K562 (cell line): ENCODE measurements around the gene NECTIN4. TPM values are rescaled to one million over a fixed set of nuclear protein-coding genes. Genes with fewer than 3 reads are reported as not detected.
A peak's percentile ranks its signal among the peaks of the same experiment; 100 is the strongest.

Experiments used
- ARID3B ChIP-seq: fragments of 250-450 bp; sonication (Bioruptor Pico); IDR thresholded peaks from 2 replicates; pipeline ENCODE4 v1.4.0; 2020; ENCODE audit warnings: borderline replicate concordance
- ARID4B ChIP-seq: sonication (generic); formaldehyde crosslinking; IDR thresholded peaks from 2 replicates; pipeline ENCODE4 v1.8.0; 2022; ENCODE audit warnings: mild to moderate bottlenecking, missing genetic modification reagents
- C11orf30 ChIP-seq: fragments of 450-650 bp; IDR thresholded peaks from 2 replicates; pipeline ENCODE4 v1.6.1; 2016; ENCODE audit warnings: low read depth, mild to moderate bottlenecking
- CBX1 ChIP-seq: sonication (generic); IDR thresholded peaks from 2 replicates; pipeline ENCODE4 v1.6.1; 2016; ENCODE audit warnings: antibody characterized with exemption, low read depth, mild to moderate bottlenecking
- FIP1L1 ChIP-seq: fragments of 200-400 bp; formaldehyde crosslinking; IDR thresholded peaks from 2 replicates; pipeline ENCODE4 v1.6.1; 2018; ENCODE audit warnings: mild to moderate bottlenecking, low read depth, low read length; ENCODE audit not compliant: poor library complexity, severe bottlenecking
- FOXA1 ChIP-seq: fragments of 450-650 bp; IDR thresholded peaks from 2 replicates; pipeline ENCODE4 v1.6.1; 2016; ENCODE audit warnings: mild to moderate bottlenecking, borderline replicate concordance
- HEY1 ChIP-seq: fragments of 250-450 bp; sonication (Bioruptor Pico); IDR thresholded peaks from 2 replicates; pipeline ENCODE4 v1.5.0; 2020; ENCODE audit warnings: mild to moderate bottlenecking, moderate library complexity, borderline replicate concordance
- LARP7 ChIP-seq: fragments of 450-650 bp; IDR thresholded peaks from 2 replicates; pipeline ENCODE4 v1.6.1; 2016
- MAZ ChIP-seq, 2 experiments: fragments of 450-650 bp in 1 of 2; sonication (generic) in 1 of 2; formaldehyde crosslinking; IDR thresholded peaks in 1 of 2; conservative IDR thresholded peaks in 1 of 2; 2 replicates each; pipeline versions ENCODE4 v1.4.0 to v1.5.0; 2020; ENCODE audit warnings: mild to moderate bottlenecking in 1 of 2, missing genetic modification reagents in 1 of 2
- MXD1 ChIP-seq: fragments of 250-450 bp; sonication (Bioruptor Pico); IDR thresholded peaks from 2 replicates; pipeline ENCODE4 v1.8.0; 2021; ENCODE audit warnings: borderline replicate concordance, mild to moderate bottlenecking, moderate library complexity; ENCODE audit not compliant: poor library complexity, severe bottlenecking
- NCOR1 ChIP-seq: fragments of 450-650 bp; IDR thresholded peaks from 2 replicates; pipeline ENCODE4 v1.6.1; 2016; ENCODE audit warnings: mild to moderate bottlenecking, moderate library complexity
- NR2C1 ChIP-seq, 2 experiments: fragments of 450-650 bp; IDR thresholded peaks; 2 replicates each; pipeline ENCODE4 v1.6.1; 2017; ENCODE audit warnings: mild to moderate bottlenecking in 2 of 2, antibody characterized with exemption in 1 of 2, inconsistent platforms in 1 of 2, missing compliant biosample characterization in 1 of 2, missing genetic modification characterization in 1 of 2
- OTX1 ChIP-seq: fragments of 450-650 bp; formaldehyde crosslinking; IDR thresholded peaks from 2 replicates; pipeline ENCODE4 v1.4.0; 2022; ENCODE audit warnings: mild to moderate bottlenecking
- PCBP1 ChIP-seq: fragments of 200-400 bp; formaldehyde crosslinking; IDR thresholded peaks from 2 replicates; pipeline ENCODE4 v1.6.1; 2018; ENCODE audit warnings: mild to moderate bottlenecking, low read depth, low read length; ENCODE audit not compliant: poor library complexity, severe bottlenecking
- RBM39 ChIP-seq: fragments of 200-400 bp; formaldehyde crosslinking; optimal IDR thresholded peaks from 2 replicates; pipeline ENCODE3; 2018; ENCODE audit warnings: low read depth, low read length
- SIRT6 ChIP-seq: IDR thresholded peaks from one replicate; pipeline ENCODE4 v1.6.1; 2012; ENCODE audit warnings: low read depth, mild to moderate bottlenecking, control low read depth, inconsistent platforms, low read length, moderate library complexity
- STAT5B ChIP-seq: fragments of 250-450 bp; sonication (Bioruptor Pico); IDR thresholded peaks from 2 replicates; pipeline ENCODE4 v1.8.0; 2021; ENCODE audit warnings: mild to moderate bottlenecking, inconsistent platforms
- U2AF2 ChIP-seq: fragments of 200-400 bp; formaldehyde crosslinking; optimal IDR thresholded peaks from 2 replicates; pipeline ENCODE3; 2017; ENCODE audit warnings: low read depth, mild to moderate bottlenecking, low read length
- ZKSCAN8 ChIP-seq: fragments of 200-800 bp; sonication (Bioruptor generic); IDR thresholded peaks from 2 replicates; pipeline ENCODE4 v1.6.1; 2016; ENCODE audit warnings: missing genetic modification characterization, missing compliant biosample characterization
- ZNF445 ChIP-seq: fragments of 250-450 bp; sonication (Bioruptor Pico); IDR thresholded peaks from 2 replicates; pipeline ENCODE4 v1.4.0; 2020; ENCODE audit warnings: low read depth, mild to moderate bottlenecking, moderate library complexity
- ZSCAN32 ChIP-seq: fragments of 450-650 bp; formaldehyde crosslinking; IDR thresholded peaks from 2 replicates; pipeline ENCODE4 v1.4.0; 2020; ENCODE audit warnings: mild to moderate bottlenecking, moderate library complexity
- polyA plus RNA-seq, 8 experiments: library from polyadenylated mRNA; depleted of rRNA in 4 of 8; stranded (reverse) in 5 of 8; unstranded in 3 of 8; fragments of >200 nt; fragmentation: Nextera tagmentation in 2 of 8; fragmentation: Illumina TruSeq in 1 of 8; extraction: Ambion mirVana in 2 of 8; extraction: Trizol in 1 of 8; gene quantifications; 2 replicates each; pipeline versions ENCODE4 v1.2.1 to v1.2.3, GENCODE V29; 2011 to 2014; ENCODE audit warnings: inconsistent platforms in 1 of 8, missing spikeins in 1 of 8
- total RNA-seq, 7 experiments: library from RNA; depleted of rRNA in 6 of 7; stranded (reverse); fragments of >200 nt in 6 of 7; fragmentation: Illumina TruSeq in 2 of 7; extraction: Trizol in 2 of 7; gene quantifications; 2 replicates each; pipeline versions ENCODE4 v1.2.1 to v1.2.3, GENCODE V29; 2011 to 2021; ENCODE audit warnings: low replicate concordance in 1 of 7

NECTIN4 gene
- total and polyA plus RNA-seq, 9 of the 15 experiments (the other 6 are each of a cell fraction or from before 2014, with no cell fraction given): 0.01 to 0.09 TPM; not detected in 7

- 0 out of 2 replicates have a peak, but pooled peaks have one; percentile 68 for TF ChIP-seq HEY1 (CRISPR knock-in tag)
- TF ChIP-seq ZSCAN32: no peak
- no peak for TF ChIP-seq SIRT6
- peak; percentile 74; the same call in 1 of the 2 replicates for TF ChIP-seq OTX1 (CRISPR knock-in tag)
- TF ChIP-seq RBM39: no peak
- 0 out of 2 replicates have a peak, but pooled peaks have one; percentile 32 for TF ChIP-seq CBX1
- peak; percentile 81 for TF ChIP-seq NCOR1
- peak; percentile 9; the same call in 1 of the 2 replicates for TF ChIP-seq ARID4B (CRISPR knock-in tag)
- no peak for TF ChIP-seq FOXA1
- no peak for TF ChIP-seq LARP7
- TF ChIP-seq ZKSCAN8 (CRISPR knock-in tag): no peak; the same call in 1 of the 2 replicates
- TF ChIP-seq NR2C1 (IDR thresholded peaks at IDR 0.05): peak; percentile 89
- TF ChIP-seq NR2C1 (tag; IDR thresholded peaks at IDR 0.05): peak; percentile 62; the same call in 1 of the 2 replicates
- TF ChIP-seq FIP1L1: no peak
- TF ChIP-seq ARID3B (CRISPR knock-in tag): no peak
- TF ChIP-seq PCBP1: no peak
- 0 out of 2 replicates have a peak, but pooled peaks have one; percentile 58 for TF ChIP-seq C11orf30
- TF ChIP-seq ZNF445 (CRISPR knock-in tag): peak; percentile 71; the same call in 1 of the 2 replicates
- TF ChIP-seq U2AF2: no peak
- TF ChIP-seq STAT5B (CRISPR knock-in tag): no peak
- no peak for TF ChIP-seq MXD1 (CRISPR knock-in tag)
- TF ChIP-seq MAZ (CRISPR knock-in tag; conservative IDR thresholded peaks at IDR 0.05 in 1 of 2, IDR thresholded peaks at IDR 0.05 in 1 of 2): peak; percentile 51 to 54; a peak in 2 of 4 replicates
Measured at GRCh38 chr1:161045736-161046604, 43.4 kb downstream of the NECTIN4 start, which contains the start of gene USF1 (continued).
